ENCODE results near the gene GAB2. TPM values are rescaled to one million over a fixed set of nuclear protein-coding genes. Genes with fewer than 3 reads are reported as not detected.

The GAB2 gene
- total and polyA plus RNA-seq, 2 of the 13 experiments (the other 11 are each of a cell fraction or from before 2014, with no cell fraction given), result 4.1 to 8.6 TPM

GRCh38 chr11:78361228-78361627 lies 56.4 kb downstream of the GAB2 start:
- BruUV-seq (replicated peaks), result no TSS peak
- ATAC-seq, result no peak
- WGBS (ENCODE audit: low lambda C conversion rate), result 72% methylated on average over 2 of the region's 2 CpGs
- H3K9me3 ChIP-seq (ENCODE audit: low read length), result no peaks in the 10 kb centered on the region
- in situ Hi-C loops (cut with HindIII; ENCODE audit: extremely low pct_ligation_motif_present, low pct_unique_long_range_greater_than_20kb), result no loop called here
- no peak overlapping the region for H3K4me3 ChIP-seq (replicated peaks in 1 of 3; ENCODE audit: insufficient read depth in 1 of 3, low read depth in 2 of 3, low read length in 3 of 3)
- H4K20me1 ChIP-seq (ENCODE audit: insufficient read depth, low read length), result 0 out of 2 replicates have a peak, but pooled peaks cover 5% of the 10 kb centered on the region
- DNase-seq (ENCODE audit: low spot score), result no peak
- no peak overlapping the region for H3K9ac ChIP-seq (ENCODE audit: insufficient read depth, low read depth, low read length)
- H3K27me3 ChIP-seq (ENCODE audit: control insufficient read depth in 1 of 2, insufficient read depth in 2 of 2, low read length in 2 of 2), result no peaks in the 10 kb centered on the region
- H3K4me1 ChIP-seq (ENCODE audit: insufficient read depth, low read length), result peaks cover 14% of the 10 kb centered on the region
- FAIRE-seq, result no peak
- POLR2A ChIA-PET, result no interaction called here
- H3K4me2 ChIP-seq (ENCODE audit: low read depth, low read length), result no peak overlapping the region
- H3K79me2 ChIP-seq (ENCODE audit: insufficient read depth, low read length), result no peaks in the 10 kb centered on the region
- no peak overlapping the region for H2AFZ ChIP-seq (ENCODE audit: low read length)
- TF ChIP-seq ZBTB20 (CRISPR knock-in tag; IDR thresholded peaks at IDR 0.05; ENCODE audit: borderline replicate concordance, low read depth) (no peak), TBX3 (IDR thresholded peaks at IDR 0.05; ENCODE audit: borderline replicate concordance) (no peak), KDM6A (CRISPR knock-in tag; IDR thresholded peaks at IDR 0.05; ENCODE audit: low read depth) (no peak), JARID2 (CRISPR knock-in tag; IDR thresholded peaks at IDR 0.05; ENCODE audit: insufficient replicate concordance) (no peak), ZNF660 (CRISPR knock-in tag; IDR thresholded peaks at IDR 0.05; ENCODE audit: borderline replicate concordance, low read depth) (no peak), CAMTA2 (CRISPR knock-in tag; IDR thresholded peaks at IDR 0.05; ENCODE audit: borderline replicate concordance) (no peak), GATA4 (IDR thresholded peaks at IDR 0.05; ENCODE audit: borderline replicate concordance, low read depth) (no peak), SNAI1 (CRISPR knock-in tag; IDR thresholded peaks at IDR 0.05; ENCODE audit: borderline replicate concordance) (no peak), NFRKB (IDR thresholded peaks at IDR 0.05) (no peak), ELF1 (CRISPR knock-in tag; IDR thresholded peaks at IDR 0.05) (no peak), ZNF644 (CRISPR knock-in tag; IDR thresholded peaks at IDR 0.05; ENCODE audit: low read depth) (no peak), KDM2A (CRISPR knock-in tag; IDR thresholded peaks at IDR 0.05; ENCODE audit: borderline replicate concordance, low read depth) (no peak)
- intact Hi-C loops (cut with micrococcal nuclease; ENCODE audit: unreplicated experiment), result no loop called here
- H3K27ac ChIP-seq (ENCODE audit: extremely low read length, insufficient read depth, low read length), result no peak overlapping the region
- CTCF ChIA-PET (ENCODE audit: low intra/inter-chr PET ratio, low total read pairs), result no interaction called here
- no peaks in the 10 kb centered on the region for H3K36me3 ChIP-seq (replicated peaks in 1 of 2; ENCODE audit: control insufficient read depth in 1 of 2, insufficient read depth in 2 of 2, low read length in 2 of 2)
